Liver (tissue), 9 donors: ENCODE measurements around the gene LRMDA. TPM values are rescaled to one million over a fixed set of nuclear protein-coding genes. Genes with fewer than 3 reads are reported as not detected.

Experiments used
- DNase-seq: peaks from one replicate; pipeline ENCODE4 v3.0.0-alpha.2; 2017; ENCODE audit warnings: low spot score
- H3K27ac ChIP-seq, 2 donors: one replicate each; pipeline ENCODE4 v1.7.0; 2013; ENCODE audit warnings: inconsistent platforms in 2 of 2, low read length in 2 of 2, control low read depth in 1 of 2, low read depth in 1 of 2, mild to moderate bottlenecking in 1 of 2
- H3K27me3 ChIP-seq, 4 donors: one replicate each; pipeline versions ENCODE4 v1.6.1 to v1.7.0; 2013; ENCODE audit warnings: low read length in 3 of 4, inconsistent platforms in 1 of 4, mild to moderate bottlenecking in 1 of 4, moderate library complexity in 1 of 4; ENCODE audit not compliant: control insufficient read depth in 4 of 4, insufficient read depth in 4 of 4
- H3K36me3 ChIP-seq, 4 donors: one replicate each; pipeline versions ENCODE4 v1.6.1 to v1.7.0; 2013; ENCODE audit warnings: low read length in 3 of 4, mild to moderate bottlenecking in 3 of 4, low read depth in 1 of 4, moderate library complexity in 1 of 4; ENCODE audit not compliant: control insufficient read depth in 4 of 4, insufficient read depth in 3 of 4
- H3K4me1 ChIP-seq, 4 donors: one replicate each; pipeline versions ENCODE4 v1.6.1 to v1.7.0; 2013; ENCODE audit warnings: low read length in 3 of 4, mild to moderate bottlenecking in 3 of 4, moderate library complexity in 1 of 4; ENCODE audit not compliant: control insufficient read depth in 4 of 4, insufficient read depth in 4 of 4
- H3K4me3 ChIP-seq, 3 donors: one replicate each; pipeline versions ENCODE4 v1.6.1 to v1.7.0; 2013; ENCODE audit warnings: low read length in 3 of 3, control low read depth in 1 of 3, low read depth in 1 of 3, mild to moderate bottlenecking in 1 of 3
- H3K9ac ChIP-seq, 2 donors: one replicate each; pipeline ENCODE4 v1.7.0; 2013; ENCODE audit warnings: low read length in 2 of 2, mild to moderate bottlenecking in 2 of 2, moderate library complexity in 2 of 2, control low read depth in 1 of 2, low read depth in 1 of 2
- H3K9me3 ChIP-seq, 4 donors: one replicate each; pipeline versions ENCODE4 v1.6.1 to v1.7.0; 2013; ENCODE audit warnings: low read length in 3 of 4; ENCODE audit not compliant: control insufficient read depth in 4 of 4
- EGR1 ChIP-seq, 2 donors: IDR thresholded peaks; 2 replicates each; pipeline ENCODE4 v1.6.1; 2016 to 2018; ENCODE audit warnings: antibody characterized with exemption in 2 of 2, low read depth in 2 of 2
- FOXA1 ChIP-seq: IDR thresholded peaks from 2 replicates; pipeline ENCODE4 v1.6.1; 2016; ENCODE audit warnings: antibody characterized with exemption
- GABPA ChIP-seq, 2 donors: IDR thresholded peaks in 1 of 2; conservative IDR thresholded peaks in 1 of 2; 2 replicates each; pipeline ENCODE4 v1.6.1; 2016; ENCODE audit warnings: antibody characterized with exemption in 2 of 2, mild to moderate bottlenecking in 1 of 2, moderate library complexity in 1 of 2
- HNF4A ChIP-seq, 2 donors: conservative IDR thresholded peaks; 2 replicates each; pipeline ENCODE4 v1.6.1; 2016; ENCODE audit warnings: antibody characterized with exemption in 2 of 2, mild to moderate bottlenecking in 2 of 2
- HNF4G ChIP-seq: IDR thresholded peaks from 2 replicates; pipeline ENCODE4 v1.6.1; 2016; ENCODE audit warnings: antibody characterized with exemption
- JUND ChIP-seq, 2 donors: IDR thresholded peaks; 2 replicates each; pipeline ENCODE4 v1.6.1; 2016; ENCODE audit warnings: antibody characterized with exemption in 2 of 2
- NR2F2 ChIP-seq: IDR thresholded peaks from 2 replicates; pipeline ENCODE4 v1.6.1; 2016; ENCODE audit warnings: antibody characterized with exemption
- RAD21 ChIP-seq, 2 donors: IDR thresholded peaks; 2 replicates each; pipeline ENCODE4 v1.6.1; 2016; ENCODE audit warnings: antibody characterized with exemption in 2 of 2, mild to moderate bottlenecking in 2 of 2
- RXRA ChIP-seq, 2 donors: IDR thresholded peaks; 2 replicates each; pipeline ENCODE4 v1.6.1; 2017 to 2018; ENCODE audit warnings: antibody characterized with exemption in 2 of 2, mild to moderate bottlenecking in 1 of 2
- SP1 ChIP-seq: IDR thresholded peaks from 2 replicates; pipeline ENCODE4 v1.6.1; 2018; ENCODE audit warnings: antibody characterized with exemption, mild to moderate bottlenecking
- TAF1 ChIP-seq: conservative IDR thresholded peaks from 2 replicates; pipeline ENCODE4 v1.6.1; 2016; ENCODE audit warnings: antibody characterized with exemption, mild to moderate bottlenecking
- YY1 ChIP-seq: IDR thresholded peaks from 2 replicates; pipeline ENCODE4 v1.6.1; 2016; ENCODE audit warnings: antibody characterized with exemption, mild to moderate bottlenecking
- WGBS: extraction: QIAGEN DNeasy Blood & Tissue Kit; methylation state at CpG from one replicate; pipeline ENCODE4 v1.1.7; 2013; 5-methylcytosine and 5-hydroxymethylcytosine counted together
- polyA plus RNA-seq, 2 donors: library from polyadenylated mRNA; stranded (reverse) in 1 of 2; unstranded in 1 of 2; fragments of 200-250 nt in 1 of 2; fragments of >200 nt in 1 of 2; fragmentation: Nextera tagmentation in 1 of 2; extraction: Ambion mirVana in 1 of 2; gene quantifications; one replicate each; pipeline versions ENCODE4 v1.2.1 to v1.2.3, GENCODE V29; 2013 to 2015
- total RNA-seq, 2 donors: library from RNA; depleted of rRNA; stranded (reverse); fragments of >200 nt; gene quantifications; one replicate each; pipeline ENCODE4 v1.2.3, GENCODE V29; 2014
- TF ChIP-seq, protein P1 (sequence below): IDR thresholded peaks from 2 replicates; pipeline ENCODE4 v1.6.1; 2016; ENCODE audit warnings: antibody characterized with exemption, mild to moderate bottlenecking
- TF ChIP-seq, protein P2 (sequence below): IDR thresholded peaks from 2 replicates; pipeline ENCODE4 v1.6.1; 2016; ENCODE audit warnings: antibody characterized with exemption
- TF ChIP-seq, protein P3 (sequence below): IDR thresholded peaks from 2 replicates; pipeline ENCODE4 v1.6.1; 2016; ENCODE audit warnings: antibody characterized with exemption
- TF ChIP-seq, protein P4 (sequence below): IDR thresholded peaks from 2 replicates; pipeline ENCODE4 v1.6.1; 2016; ENCODE audit warnings: antibody characterized with exemption
- donor health status: healthy.
- donor health status: healthy.
- donor health status: healthy.
- donor health status: healthy.
- donor health status: healthy.

Gene LRMDA
- total and polyA plus RNA-seq, 4 donors: 7.9 to 15.8 (median 11.3) TPM

DNA sequence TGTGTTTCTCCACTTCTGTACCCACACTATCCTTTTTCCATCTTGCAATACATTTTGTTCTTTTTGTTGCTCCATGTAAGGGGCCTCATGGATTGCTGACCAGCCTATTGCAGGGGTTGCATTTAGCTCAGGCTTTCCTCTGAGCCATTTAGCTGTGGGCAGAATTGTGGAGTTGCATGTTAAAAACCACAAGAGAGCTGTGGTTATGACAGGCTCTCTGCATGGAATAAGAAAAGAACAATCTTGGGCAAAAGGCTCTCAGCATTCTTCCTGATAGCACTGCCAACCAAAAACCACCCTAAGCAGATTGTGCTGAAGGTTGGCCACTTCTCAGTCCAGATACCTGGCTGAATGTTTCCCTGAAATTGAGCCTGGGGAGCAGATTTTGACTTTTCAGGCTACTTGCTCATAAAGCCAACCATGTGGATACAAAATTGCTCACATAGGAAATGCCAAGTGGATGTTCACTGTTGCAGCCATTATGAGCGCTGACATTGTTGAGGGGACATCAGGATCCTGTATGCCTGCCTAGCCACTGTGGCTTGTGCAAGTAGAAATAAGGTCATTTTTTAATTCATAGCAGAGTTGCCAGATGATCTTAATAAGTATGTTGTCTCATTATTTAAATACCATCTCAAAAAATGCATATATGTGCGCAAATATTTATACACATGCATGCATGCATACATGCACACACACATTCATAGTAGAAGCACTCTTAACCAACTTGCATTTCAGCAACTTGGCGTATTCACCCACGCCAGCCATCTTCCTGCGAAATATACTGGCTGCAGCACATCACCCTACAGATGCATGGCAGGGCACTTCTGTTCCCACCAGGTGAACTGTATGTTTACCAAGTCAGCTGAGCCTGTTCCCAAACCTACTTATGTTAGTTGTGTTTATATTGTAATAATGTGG lies 695.4 kb downstream of the LRMDA start:
- no peak overlapping the region for H3K9ac ChIP-seq
- H3K4me3 ChIP-seq: no peak overlapping the region
- no peak for DNase-seq
- 94% methylated on average over 5 of the region's 5 CpGs for WGBS
- no peaks in the 10 kb centered on the region for H3K36me3 ChIP-seq
- no peak overlapping the region for H3K27ac ChIP-seq
- TF ChIP-seq RAD21 (IDR thresholded peaks at IDR 0.05) (no peak), HNF4A (conservative IDR thresholded peaks at IDR 0.05) (no peak), HNF4G (no peak), RXRA (IDR thresholded peaks at IDR 0.05) (no peak), YY1 (no peak), GABPA (IDR thresholded peaks at IDR 0.05 in 1 of 2, conservative IDR thresholded peaks at IDR 0.05 in 1 of 2) (no peak), TAF1 (no peak), FOXA1 (no peak)
- TF ChIP-seq, protein P1, sequence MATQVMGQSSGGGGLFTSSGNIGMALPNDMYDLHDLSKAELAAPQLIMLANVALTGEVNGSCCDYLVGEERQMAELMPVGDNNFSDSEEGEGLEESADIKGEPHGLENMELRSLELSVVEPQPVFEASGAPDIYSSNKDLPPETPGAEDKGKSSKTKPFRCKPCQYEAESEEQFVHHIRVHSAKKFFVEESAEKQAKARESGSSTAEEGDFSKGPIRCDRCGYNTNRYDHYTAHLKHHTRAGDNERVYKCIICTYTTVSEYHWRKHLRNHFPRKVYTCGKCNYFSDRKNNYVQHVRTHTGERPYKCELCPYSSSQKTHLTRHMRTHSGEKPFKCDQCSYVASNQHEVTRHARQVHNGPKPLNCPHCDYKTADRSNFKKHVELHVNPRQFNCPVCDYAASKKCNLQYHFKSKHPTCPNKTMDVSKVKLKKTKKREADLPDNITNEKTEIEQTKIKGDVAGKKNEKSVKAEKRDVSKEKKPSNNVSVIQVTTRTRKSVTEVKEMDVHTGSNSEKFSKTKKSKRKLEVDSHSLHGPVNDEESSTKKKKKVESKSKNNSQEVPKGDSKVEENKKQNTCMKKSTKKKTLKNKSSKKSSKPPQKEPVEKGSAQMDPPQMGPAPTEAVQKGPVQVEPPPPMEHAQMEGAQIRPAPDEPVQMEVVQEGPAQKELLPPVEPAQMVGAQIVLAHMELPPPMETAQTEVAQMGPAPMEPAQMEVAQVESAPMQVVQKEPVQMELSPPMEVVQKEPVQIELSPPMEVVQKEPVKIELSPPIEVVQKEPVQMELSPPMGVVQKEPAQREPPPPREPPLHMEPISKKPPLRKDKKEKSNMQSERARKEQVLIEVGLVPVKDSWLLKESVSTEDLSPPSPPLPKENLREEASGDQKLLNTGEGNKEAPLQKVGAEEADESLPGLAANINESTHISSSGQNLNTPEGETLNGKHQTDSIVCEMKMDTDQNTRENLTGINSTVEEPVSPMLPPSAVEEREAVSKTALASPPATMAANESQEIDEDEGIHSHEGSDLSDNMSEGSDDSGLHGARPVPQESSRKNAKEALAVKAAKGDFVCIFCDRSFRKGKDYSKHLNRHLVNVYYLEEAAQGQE: no peak
- TF ChIP-seq, protein P2, sequence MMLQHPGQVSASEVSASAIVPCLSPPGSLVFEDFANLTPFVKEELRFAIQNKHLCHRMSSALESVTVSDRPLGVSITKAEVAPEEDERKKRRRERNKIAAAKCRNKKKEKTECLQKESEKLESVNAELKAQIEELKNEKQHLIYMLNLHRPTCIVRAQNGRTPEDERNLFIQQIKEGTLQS: no peak
- TF ChIP-seq, protein P3, sequence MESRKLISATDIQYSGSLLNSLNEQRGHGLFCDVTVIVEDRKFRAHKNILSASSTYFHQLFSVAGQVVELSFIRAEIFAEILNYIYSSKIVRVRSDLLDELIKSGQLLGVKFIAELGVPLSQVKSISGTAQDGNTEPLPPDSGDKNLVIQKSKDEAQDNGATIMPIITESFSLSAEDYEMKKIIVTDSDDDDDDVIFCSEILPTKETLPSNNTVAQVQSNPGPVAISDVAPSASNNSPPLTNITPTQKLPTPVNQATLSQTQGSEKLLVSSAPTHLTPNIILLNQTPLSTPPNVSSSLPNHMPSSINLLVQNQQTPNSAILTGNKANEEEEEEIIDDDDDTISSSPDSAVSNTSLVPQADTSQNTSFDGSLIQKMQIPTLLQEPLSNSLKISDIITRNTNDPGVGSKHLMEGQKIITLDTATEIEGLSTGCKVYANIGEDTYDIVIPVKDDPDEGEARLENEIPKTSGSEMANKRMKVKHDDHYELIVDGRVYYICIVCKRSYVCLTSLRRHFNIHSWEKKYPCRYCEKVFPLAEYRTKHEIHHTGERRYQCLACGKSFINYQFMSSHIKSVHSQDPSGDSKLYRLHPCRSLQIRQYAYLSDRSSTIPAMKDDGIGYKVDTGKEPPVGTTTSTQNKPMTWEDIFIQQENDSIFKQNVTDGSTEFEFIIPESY: no peak
- no peaks in the 10 kb centered on the region for H3K4me1 ChIP-seq
- no peaks in the 10 kb centered on the region for H3K9me3 ChIP-seq
- H3K27me3 ChIP-seq: no peaks in the 10 kb centered on the region

DNA sequence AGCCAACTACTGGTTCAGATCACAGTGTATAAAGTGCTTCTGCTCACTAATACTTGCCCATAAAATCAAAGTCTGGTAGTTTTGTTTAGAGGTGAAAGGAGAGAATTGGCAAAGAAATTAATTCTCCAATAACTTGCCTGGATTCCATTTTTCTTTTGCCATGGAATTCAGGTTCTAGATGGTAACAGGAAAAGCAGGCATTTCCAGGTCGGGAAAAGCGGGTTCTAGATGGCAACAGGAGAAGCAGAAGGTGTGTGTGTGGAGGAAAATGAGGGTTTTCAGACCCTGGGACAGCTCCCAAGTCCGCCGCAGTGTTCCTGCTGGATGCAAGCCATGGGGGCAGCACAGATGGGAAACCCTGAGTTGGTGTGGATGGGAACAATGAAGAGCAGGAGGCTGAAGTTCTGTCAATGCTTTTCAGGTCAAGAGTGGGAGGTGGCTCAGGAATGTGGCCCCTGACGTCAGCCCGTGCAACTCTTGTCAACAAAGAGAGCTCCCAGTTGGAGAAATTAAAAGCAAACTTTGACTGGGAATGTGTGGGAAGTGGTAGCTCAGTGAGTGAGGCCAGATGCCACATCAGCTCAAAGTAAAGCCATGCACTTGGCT lies 696.7 kb downstream of the LRMDA start:
- no peak overlapping the region for H3K9ac ChIP-seq
- H3K27ac ChIP-seq: no peak overlapping the region
- H3K4me1 ChIP-seq: no peaks in the 10 kb centered on the region
- WGBS: 80% methylated on average over 6 of the region's 6 CpGs
- H3K36me3 ChIP-seq: no peaks in the 10 kb centered on the region
- DNase-seq: no peak
- no peaks in the 10 kb centered on the region for H3K9me3 ChIP-seq
- no peak overlapping the region for H3K4me3 ChIP-seq
- no peaks in the 10 kb centered on the region for H3K27me3 ChIP-seq
- TF ChIP-seq, protein P3: no peak
- TF ChIP-seq HNF4G (no peak), GABPA (IDR thresholded peaks at IDR 0.05 in 1 of 2, conservative IDR thresholded peaks at IDR 0.05 in 1 of 2) (no peak), NR2F2 (no peak), SP1 (no peak), EGR1 (IDR thresholded peaks at IDR 0.05; ENCODE audit: low read depth in 2 of 2) (no peak), TAF1 (no peak), JUND (IDR thresholded peaks at IDR 0.05) (no peak), YY1 (no peak)
- TF ChIP-seq, protein P4, sequence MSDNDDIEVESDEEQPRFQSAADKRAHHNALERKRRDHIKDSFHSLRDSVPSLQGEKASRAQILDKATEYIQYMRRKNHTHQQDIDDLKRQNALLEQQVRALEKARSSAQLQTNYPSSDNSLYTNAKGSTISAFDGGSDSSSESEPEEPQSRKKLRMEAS: no peak
- TF ChIP-seq, protein P1: no peak
- TF ChIP-seq, protein P2: no peak
